Brain microvascular endothelial cell (primary cell): ENCODE results near the gene TMEM273.

Experiments
- DNase-seq: peaks from one replicate; pipeline ENCODE4 v3.0.0-alpha.2; 2020
- H3K27ac ChIP-seq: fragments of 250-450 bp; sonication (Bioruptor Pico); 2 replicates; pipeline ENCODE4 v1.5.1; 2020; ENCODE audit warnings: mild to moderate bottlenecking, moderate library complexity
- H3K27me3 ChIP-seq: fragments of 250-450 bp; sonication (Bioruptor Pico); replicated peaks from 2 replicates; pipeline ENCODE4 v1.5.1; 2020; ENCODE audit warnings: mild to moderate bottlenecking
- H3K36me3 ChIP-seq: fragments of 250-450 bp; sonication (Bioruptor Pico); replicated peaks from 2 replicates; pipeline ENCODE4 v1.5.1; 2020; ENCODE audit warnings: mild to moderate bottlenecking
- H3K4me3 ChIP-seq: 2 replicates; pipeline ENCODE4 v1.5.1; 2011; ENCODE audit warnings: low read depth, mild to moderate bottlenecking, control low read depth, low read length, moderate library complexity
- in situ Hi-C: cut with HindIII; loops from 2 replicates; pipeline ENCODE4 v1.10.0; 2017; ENCODE audit warnings: low sequenced_read_pairs, low pct_ligation_motif_present
- TF ChIP-seq, protein P1 (sequence below): IDR thresholded peaks from 2 replicates; pipeline ENCODE4 v1.5.1; 2011; ENCODE audit warnings: low read depth, mild to moderate bottlenecking, moderate library complexity, low read length, control low read depth, inconsistent platforms; ENCODE audit errors: missing control alignments

TMEM273 gene

DNA sequence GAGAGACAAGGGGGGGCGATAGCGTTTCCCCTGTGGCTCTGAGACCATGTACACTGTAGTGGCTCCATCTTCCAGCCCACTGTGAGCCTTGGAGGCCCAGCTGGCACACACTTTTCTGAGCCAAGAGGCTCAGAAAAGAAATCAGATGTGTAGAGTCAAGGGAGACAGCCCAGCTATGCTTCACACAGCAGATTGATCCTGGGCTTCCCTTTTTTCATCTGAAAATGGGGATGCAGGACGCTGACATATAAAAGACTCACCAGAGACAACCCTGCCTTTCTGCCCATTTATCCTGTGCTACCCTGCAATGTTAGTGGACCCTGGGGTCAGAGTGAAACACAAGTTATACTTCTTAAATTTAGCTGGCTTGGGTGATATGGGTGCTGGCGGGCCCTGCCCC, 14.3 kb downstream of the TMEM273 start:
- TF ChIP-seq, protein P1, sequence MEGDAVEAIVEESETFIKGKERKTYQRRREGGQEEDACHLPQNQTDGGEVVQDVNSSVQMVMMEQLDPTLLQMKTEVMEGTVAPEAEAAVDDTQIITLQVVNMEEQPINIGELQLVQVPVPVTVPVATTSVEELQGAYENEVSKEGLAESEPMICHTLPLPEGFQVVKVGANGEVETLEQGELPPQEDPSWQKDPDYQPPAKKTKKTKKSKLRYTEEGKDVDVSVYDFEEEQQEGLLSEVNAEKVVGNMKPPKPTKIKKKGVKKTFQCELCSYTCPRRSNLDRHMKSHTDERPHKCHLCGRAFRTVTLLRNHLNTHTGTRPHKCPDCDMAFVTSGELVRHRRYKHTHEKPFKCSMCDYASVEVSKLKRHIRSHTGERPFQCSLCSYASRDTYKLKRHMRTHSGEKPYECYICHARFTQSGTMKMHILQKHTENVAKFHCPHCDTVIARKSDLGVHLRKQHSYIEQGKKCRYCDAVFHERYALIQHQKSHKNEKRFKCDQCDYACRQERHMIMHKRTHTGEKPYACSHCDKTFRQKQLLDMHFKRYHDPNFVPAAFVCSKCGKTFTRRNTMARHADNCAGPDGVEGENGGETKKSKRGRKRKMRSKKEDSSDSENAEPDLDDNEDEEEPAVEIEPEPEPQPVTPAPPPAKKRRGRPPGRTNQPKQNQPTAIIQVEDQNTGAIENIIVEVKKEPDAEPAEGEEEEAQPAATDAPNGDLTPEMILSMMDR, result no peak
- H3K36me3 ChIP-seq, result no peaks in the 10 kb centered on the region
- no peak overlapping the region for H3K4me3 ChIP-seq
- no peaks in the 10 kb centered on the region for H3K27me3 ChIP-seq
- in situ Hi-C loops, result no loop called here
- H3K27ac ChIP-seq, result no peak overlapping the region
- DNase-seq, result no peak

DNA sequence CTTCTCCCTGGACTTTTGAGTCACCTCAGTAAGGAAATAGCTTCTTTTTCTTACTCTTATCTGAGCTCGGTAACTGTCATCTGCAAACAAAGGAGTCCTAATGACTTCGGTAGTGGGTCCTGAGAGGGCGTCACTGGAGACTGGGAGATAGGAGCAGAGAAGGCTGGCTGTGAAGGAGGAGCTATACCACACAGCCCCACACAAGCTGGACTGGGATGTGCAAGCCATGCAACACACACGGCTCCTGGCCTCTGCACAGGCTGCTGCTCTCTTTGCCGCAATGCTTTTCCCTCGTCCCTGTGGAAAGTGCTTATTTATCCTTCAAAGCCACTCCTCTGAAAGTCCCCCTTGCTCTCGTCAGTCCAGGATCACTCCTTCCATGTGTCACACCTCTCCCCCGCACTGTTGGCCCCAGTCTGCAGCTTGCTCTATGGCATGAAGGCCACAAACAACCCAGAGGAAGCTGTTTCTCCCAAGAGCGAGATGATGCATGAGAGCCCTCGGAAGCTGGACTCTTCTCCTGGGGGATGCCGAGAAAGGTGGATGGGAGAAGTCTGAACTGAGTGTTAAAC, 14.9 kb downstream of the TMEM273 start:
- Histone ChIP-seq H3K27ac (no peak overlapping the region), H3K27me3 (no peaks in the 10 kb centered on the region), H3K4me3 (no peak overlapping the region), H3K36me3 (no peaks in the 10 kb centered on the region)
- TF ChIP-seq, protein P1, result no peak
- DNase-seq, result no peak
- in situ Hi-C loops, result no loop called here

DNA sequence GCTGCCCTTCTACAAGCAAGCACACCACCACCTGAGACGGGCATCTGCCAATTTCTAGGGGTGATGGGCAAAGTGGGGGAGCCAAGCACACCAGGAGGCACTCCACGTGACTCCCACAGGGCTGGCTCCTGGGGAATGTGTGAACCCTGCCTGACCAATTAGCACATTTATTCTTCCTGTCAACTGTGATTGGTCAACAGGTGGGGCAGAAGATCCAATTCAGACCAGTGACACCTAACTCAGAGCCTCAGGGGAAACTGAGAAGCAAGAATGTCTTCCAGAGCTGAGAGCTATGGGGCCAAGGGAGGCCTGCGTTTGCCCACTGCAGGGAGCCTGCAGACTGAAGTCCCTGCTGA, 15.4 kb downstream of the TMEM273 start:
- TF ChIP-seq, protein P1, result no peak
- H3K4me3 ChIP-seq, result no peak overlapping the region
- no peak for DNase-seq
- in situ Hi-C loops, result no loop called here
- H3K27me3 ChIP-seq, result no peaks in the 10 kb centered on the region
- no peak overlapping the region for H3K27ac ChIP-seq
- no peaks in the 10 kb centered on the region for H3K36me3 ChIP-seq

DNA sequence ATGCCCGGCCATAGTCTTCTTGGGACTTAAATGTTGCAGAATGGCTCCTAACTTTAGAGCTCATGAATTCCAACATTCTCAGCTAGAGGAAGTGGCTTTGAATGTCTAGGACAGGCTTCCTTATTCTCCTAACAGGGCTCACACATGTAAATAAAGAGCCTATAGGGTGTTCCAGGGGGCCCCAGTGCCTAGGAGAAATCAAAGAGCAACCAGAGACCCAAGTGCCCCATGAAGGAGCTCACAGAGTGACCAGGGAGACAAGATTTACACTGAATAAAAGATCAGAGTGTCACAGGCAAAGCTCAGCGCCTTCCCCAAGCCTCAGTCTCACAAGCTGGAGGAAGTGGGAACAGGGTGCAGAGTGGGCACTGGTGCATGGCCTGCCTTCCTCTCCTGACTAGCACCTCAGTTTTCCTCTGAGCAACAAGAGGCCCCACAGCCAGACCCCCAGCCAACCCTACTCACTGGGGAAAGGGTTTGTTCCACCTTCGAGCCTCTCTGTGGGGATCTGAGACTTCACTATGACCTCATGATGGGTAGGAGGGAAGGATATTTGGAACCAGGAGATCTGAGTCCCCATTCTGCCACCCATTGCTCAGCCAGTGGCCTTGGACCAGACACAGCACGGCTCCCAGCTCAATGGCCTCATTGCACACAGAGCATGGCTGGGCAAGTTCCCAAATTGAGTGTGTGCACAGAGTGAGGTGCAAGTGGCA, 16.0 kb downstream of the TMEM273 start:
- no peak overlapping the region for H3K27ac ChIP-seq
- in situ Hi-C loops, result no loop called here
- no peak overlapping the region for H3K4me3 ChIP-seq
- no peaks in the 10 kb centered on the region for H3K27me3 ChIP-seq
- TF ChIP-seq, protein P1, result no peak
- DNase-seq, result no peak
- no peaks in the 10 kb centered on the region for H3K36me3 ChIP-seq

DNA sequence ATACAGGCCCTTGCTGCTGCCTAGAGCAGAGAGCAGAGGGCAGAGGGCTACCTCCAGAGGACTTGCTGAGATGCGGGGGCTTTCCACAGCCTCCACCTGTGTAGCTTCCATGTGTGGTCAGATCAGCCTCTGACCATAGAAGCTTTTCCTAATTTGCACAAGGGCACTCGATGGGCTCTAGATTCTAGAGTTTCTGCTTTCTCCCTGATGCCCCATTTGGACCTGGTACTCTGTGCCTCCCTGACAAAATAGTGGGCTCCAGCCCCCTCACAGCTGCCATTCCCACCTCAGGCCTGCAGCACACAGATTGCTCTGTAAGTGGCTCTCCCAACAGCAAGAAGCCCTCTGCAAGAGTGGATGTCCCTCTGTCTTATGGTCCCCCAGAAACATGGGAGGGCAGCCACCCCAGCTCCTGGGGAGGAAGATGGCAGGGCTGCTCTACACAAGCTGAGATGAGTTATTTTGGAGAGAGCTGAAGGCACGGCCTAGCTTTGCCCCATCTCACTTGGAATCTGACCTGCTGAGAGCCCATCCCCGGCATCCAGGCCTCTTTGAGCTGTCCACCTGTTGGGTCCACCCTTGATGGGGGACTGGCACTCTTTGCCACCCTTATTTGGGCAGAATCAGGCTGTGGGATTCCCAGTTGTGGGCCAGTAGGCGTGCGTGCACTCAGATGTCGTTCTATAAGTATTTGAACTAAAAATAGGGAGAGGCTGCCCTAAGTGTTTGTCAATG, 16.7 kb downstream of the TMEM273 start:
- TF ChIP-seq, protein P1, result no peak
- no peak overlapping the region for H3K4me3 ChIP-seq
- no peaks in the 10 kb centered on the region for H3K36me3 ChIP-seq
- no peaks in the 10 kb centered on the region for H3K27me3 ChIP-seq
- DNase-seq, result no peak
- in situ Hi-C loops, result no loop called here
- no peak overlapping the region for H3K27ac ChIP-seq
